ENCODE measurements around the gene FREY1.
A peak's percentile ranks its signal among the peaks of the same experiment; 100 is the strongest.

The FREY1 gene

GRCh38 chr11:45885274-45885920 lies 21.7 kb downstream of the FREY1 start, which contains the start of gene MAPK8IP1:
MAPK8IP1 (plus strand) TSS chr11:45885651; CDS start chr11:45885821, 170 bp downstream.
- no peaks in the 10 kb centered on the region for H3K79me1 ChIP-seq (replicated peaks; ENCODE audit: low read length, poor library complexity, severe bottlenecking)
- no peak within 1 kb of the TSS for H3K4ac ChIP-seq (ENCODE audit: low read depth in 1 of 2, low read length in 2 of 2)
- no peaks in the 10 kb centered on the region for H3K9me3 ChIP-seq (ENCODE audit: control insufficient read depth, low read length)
- no peak within 1 kb of the TSS for H3K18ac ChIP-seq (ENCODE audit: low read depth in 1 of 2, low read length in 2 of 2)
- H3K27me3 ChIP-seq (ENCODE audit: control insufficient read depth in 1 of 2, insufficient read depth in 1 of 2, low read length in 2 of 2): peaks cover 19 to 33% of the 10 kb centered on the region in 2 experiments
- peak within 1 kb of the TSS in 1 of 2 experiments; percentile 34 for H3K23ac ChIP-seq (ENCODE audit: low read length in 2 of 2)
- peaks cover 27 to 30% of the 10 kb centered on the region in 2 experiments for H3K36me3 ChIP-seq (ENCODE audit: control insufficient read depth in 1 of 2, insufficient read depth in 2 of 2, low read depth in 1 of 2, low read length in 2 of 2)
- peak; percentile 35 for DNase-seq
- peak within 1 kb of the TSS; percentile 83 for H3K4me2 ChIP-seq (ENCODE audit: low read length, poor library complexity, severe bottlenecking)
- no peak within 1 kb of the TSS for H2AFZ ChIP-seq (ENCODE audit: low read depth, low read length)
- H3K14ac ChIP-seq (ENCODE audit: low read length in 2 of 2): no peak within 1 kb of the TSS
- no peak within 1 kb of the TSS for H3K9ac ChIP-seq (ENCODE audit: low read length)
- H4K91ac ChIP-seq (ENCODE audit: low read length): no peak within 1 kb of the TSS
- no peak within 1 kb of the TSS for H2BK12ac ChIP-seq (ENCODE audit: low read length in 2 of 2)
- no peak within 1 kb of the TSS for H3K27ac ChIP-seq (ENCODE audit: low read length, poor library complexity, severe bottlenecking)
- H3K4me3 ChIP-seq (ENCODE audit: insufficient read depth in 1 of 2, low read depth in 1 of 2, low read length in 2 of 2): peak within 1 kb of the TSS; percentile 61 to 62
- no peak within 1 kb of the TSS for H2BK5ac ChIP-seq (ENCODE audit: low read depth, low read length, poor library complexity, severe bottlenecking)
- 2% methylated on average over 55 of the region's 73 CpGs for WGBS
- no peak within 1 kb of the TSS for H4K8ac ChIP-seq (ENCODE audit: low read length)
- H3K4me1 ChIP-seq (ENCODE audit: control insufficient read depth, insufficient read depth, low read depth, low read length): peaks cover 28% of the 10 kb centered on the region
- H2BK120ac ChIP-seq (ENCODE audit: low read depth, low read length): no peak within 1 kb of the TSS
- no peak within 1 kb of the TSS for H2BK15ac ChIP-seq (ENCODE audit: low read depth, poor library complexity, severe bottlenecking)
- no peak within 1 kb of the TSS for H2AK5ac ChIP-seq (ENCODE audit: low read length, severe bottlenecking)

GRCh38 chr11:45884596-45885185 lies 22.4 kb downstream of the FREY1 start:
- no peak overlapping the region for H3K14ac ChIP-seq (ENCODE audit: low read length in 2 of 2)
- no peak overlapping the region for H4K91ac ChIP-seq (ENCODE audit: low read length)
- no peak overlapping the region for H3K4ac ChIP-seq (ENCODE audit: low read depth in 1 of 2, low read length in 2 of 2)
- no peak overlapping the region for H3K18ac ChIP-seq (ENCODE audit: low read depth in 1 of 2, low read length in 2 of 2)
- DNase-seq: no peak
- H2AK5ac ChIP-seq (ENCODE audit: low read length, severe bottlenecking): no peak overlapping the region
- peaks cover 28 to 30% of the 10 kb centered on the region in 2 experiments for H3K36me3 ChIP-seq (ENCODE audit: control insufficient read depth in 1 of 2, insufficient read depth in 2 of 2, low read depth in 1 of 2, low read length in 2 of 2)
- no peak overlapping the region for H3K4me2 ChIP-seq (ENCODE audit: low read length, poor library complexity, severe bottlenecking)
- no peak overlapping the region for H4K8ac ChIP-seq (ENCODE audit: low read length)
- H3K79me1 ChIP-seq (replicated peaks; ENCODE audit: low read length, poor library complexity, severe bottlenecking): no peaks in the 10 kb centered on the region
- no peak overlapping the region for H2BK120ac ChIP-seq (ENCODE audit: low read depth, low read length)
- no peak overlapping the region for H3K9ac ChIP-seq (ENCODE audit: low read length)
- no peak overlapping the region for H2BK12ac ChIP-seq (ENCODE audit: low read length in 2 of 2)
- H2AFZ ChIP-seq (ENCODE audit: low read depth, low read length): no peak overlapping the region
- H2BK15ac ChIP-seq (ENCODE audit: low read depth, poor library complexity, severe bottlenecking): no peak overlapping the region
- peaks cover 29% of the 10 kb centered on the region for H3K4me1 ChIP-seq (ENCODE audit: control insufficient read depth, insufficient read depth, low read depth, low read length)
- H3K23ac ChIP-seq (ENCODE audit: low read length in 2 of 2): no peak overlapping the region
- no peak overlapping the region for H2BK5ac ChIP-seq (ENCODE audit: low read depth, low read length, poor library complexity, severe bottlenecking)
- H3K27ac ChIP-seq (ENCODE audit: low read length, poor library complexity, severe bottlenecking): no peak overlapping the region
- 94% methylated on average over 10 of the region's 10 CpGs for WGBS
- H3K27me3 ChIP-seq (ENCODE audit: control insufficient read depth in 1 of 2, insufficient read depth in 1 of 2, low read length in 2 of 2): peaks cover 19 to 27% of the 10 kb centered on the region in 2 experiments
- no peaks in the 10 kb centered on the region for H3K9me3 ChIP-seq (ENCODE audit: control insufficient read depth, low read length)
- H3K4me3 ChIP-seq (ENCODE audit: insufficient read depth in 1 of 2, low read depth in 1 of 2, low read length in 2 of 2): no peak overlapping the region

DNA sequence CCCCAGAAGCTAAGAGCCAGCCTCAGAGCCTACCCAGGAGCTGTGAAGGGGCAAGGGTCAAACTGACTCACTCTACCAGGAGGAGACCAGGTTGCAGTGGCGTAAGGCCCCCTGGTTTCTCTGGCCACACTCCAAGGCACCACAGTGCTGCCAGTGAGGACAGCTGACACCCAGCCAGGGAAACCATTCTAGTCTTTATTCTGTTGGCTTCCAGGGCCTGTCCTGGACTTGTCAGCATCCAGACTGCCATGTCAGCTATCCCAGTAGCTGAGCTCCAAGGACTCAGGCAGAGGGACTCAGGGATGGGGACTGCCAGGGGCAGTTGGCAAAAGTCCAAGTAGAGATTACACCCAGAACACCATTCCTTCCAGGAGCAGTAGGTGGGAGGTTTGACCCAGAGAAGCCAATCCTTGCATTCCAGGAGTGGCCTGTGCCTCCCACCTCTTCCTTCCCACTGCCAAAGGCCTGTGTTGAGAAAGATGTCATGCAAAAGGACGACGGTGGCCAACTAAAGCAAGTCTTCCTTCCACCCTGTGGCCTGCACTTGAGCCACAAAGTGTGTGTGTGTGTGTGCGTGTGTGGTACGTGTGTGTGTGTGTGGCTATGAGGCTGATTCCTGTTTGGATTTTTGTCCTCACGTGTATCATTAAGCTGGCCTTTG lies 25.2 kb downstream of the FREY1 start:
- H2BK15ac ChIP-seq (ENCODE audit: low read depth, poor library complexity, severe bottlenecking): no peak overlapping the region
- no peak overlapping the region for H4K91ac ChIP-seq (ENCODE audit: low read length)
- H2BK12ac ChIP-seq (ENCODE audit: low read length in 2 of 2): no peak overlapping the region
- no peak overlapping the region for H3K23ac ChIP-seq (ENCODE audit: low read length in 2 of 2)
- H3K9ac ChIP-seq (ENCODE audit: low read length): no peak overlapping the region
- H4K8ac ChIP-seq (ENCODE audit: low read length): no peak overlapping the region
- H2BK120ac ChIP-seq (ENCODE audit: low read depth, low read length): no peak overlapping the region
- no peak overlapping the region for H3K18ac ChIP-seq (ENCODE audit: low read depth in 1 of 2, low read length in 2 of 2)
- no peak overlapping the region for H3K4me3 ChIP-seq (ENCODE audit: insufficient read depth in 1 of 2, low read depth in 1 of 2, low read length in 2 of 2)
- H3K36me3 ChIP-seq (ENCODE audit: control insufficient read depth in 1 of 2, insufficient read depth in 2 of 2, low read depth in 1 of 2, low read length in 2 of 2): peaks cover 33 to 51% of the 10 kb centered on the region in 2 experiments
- H3K14ac ChIP-seq (ENCODE audit: low read length in 2 of 2): no peak overlapping the region
- H3K79me1 ChIP-seq (replicated peaks; ENCODE audit: low read length, poor library complexity, severe bottlenecking): no peaks in the 10 kb centered on the region
- no peaks in the 10 kb centered on the region for H3K9me3 ChIP-seq (ENCODE audit: control insufficient read depth, low read length)
- H2AFZ ChIP-seq (ENCODE audit: low read depth, low read length): no peak overlapping the region
- peaks cover 11 to 12% of the 10 kb centered on the region in 2 experiments for H3K27me3 ChIP-seq (ENCODE audit: control insufficient read depth in 1 of 2, insufficient read depth in 1 of 2, low read length in 2 of 2)
- peak; percentile 37 for DNase-seq
- peaks cover 29% of the 10 kb centered on the region for H3K4me1 ChIP-seq (ENCODE audit: control insufficient read depth, insufficient read depth, low read depth, low read length)
- H2AK5ac ChIP-seq (ENCODE audit: low read length, severe bottlenecking): no peak overlapping the region
- no peak overlapping the region for H3K4me2 ChIP-seq (ENCODE audit: low read length, poor library complexity, severe bottlenecking)
- no peak overlapping the region for H3K27ac ChIP-seq (ENCODE audit: low read length, poor library complexity, severe bottlenecking)
- H2BK5ac ChIP-seq (ENCODE audit: low read depth, low read length, poor library complexity, severe bottlenecking): no peak overlapping the region
- 92% methylated on average over 4 of the region's 6 CpGs for WGBS
- no peak overlapping the region for H3K4ac ChIP-seq (ENCODE audit: low read depth in 1 of 2, low read length in 2 of 2)
